GM18498 (cell line): ENCODE measurements around the gene SLC35G3.
"Not testable (repeated sequence)": the region's sequence is repeated elsewhere in the genome, so short reads cannot be mapped to it uniquely, and the experiment has no call there.

ENCODE experiments used
- ATAC-seq: cut with Tn5 transposase; IDR thresholded peaks from one replicate; pipeline ENCODE4 v1.9.1; 2021; ENCODE audit warnings: mild to moderate bottlenecking, moderate library complexity; ENCODE audit not compliant: unreplicated experiment

The SLC35G3 gene

GRCh38 chr17:35167046-35167445, 27.1 kb downstream of the SLC35G3 start:
- no peak for ATAC-seq

- no peak for ATAC-seq
Observed at GRCh38 chr17:35166526-35166925, 27.7 kb downstream of the SLC35G3 start.

GRCh38 chr17:35164716-35165115, 29.5 kb downstream of the SLC35G3 start:
- no peak for ATAC-seq

DNA sequence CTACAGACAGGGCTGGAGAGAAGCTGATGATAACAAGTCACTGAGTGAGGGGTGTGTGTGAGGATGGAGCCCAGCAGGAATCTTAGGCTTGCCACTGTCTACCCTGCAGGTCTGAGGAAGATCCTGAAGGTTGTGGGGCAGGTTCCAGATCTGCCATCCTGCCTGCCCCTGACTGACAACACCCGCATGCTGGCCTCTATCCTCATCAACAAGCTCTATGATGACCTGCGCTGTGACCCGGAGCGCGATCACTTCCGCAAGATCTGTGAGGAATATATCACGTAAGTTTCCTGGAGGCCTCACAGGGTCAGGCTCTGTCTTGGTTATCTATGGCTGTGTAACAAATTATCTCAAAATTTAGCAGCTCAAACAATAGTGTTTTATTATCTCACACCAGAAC, 30.3 kb downstream of the SLC35G3 start:
- ATAC-seq = no peak

- ATAC-seq = no peak
Observed at GRCh38 chr17:35162755-35163154, 31.4 kb downstream of the SLC35G3 start.

GRCh38 chr17:35161281-35161761, 32.9 kb downstream of the SLC35G3 start:
- no peak for ATAC-seq

GRCh38 chr17:35160354-35161201, 33.6 kb downstream of the SLC35G3 start:
- ATAC-seq = no peak

GRCh38 chr17:35159940-35160339, 34.3 kb downstream of the SLC35G3 start:
- no peak for ATAC-seq

DNA sequence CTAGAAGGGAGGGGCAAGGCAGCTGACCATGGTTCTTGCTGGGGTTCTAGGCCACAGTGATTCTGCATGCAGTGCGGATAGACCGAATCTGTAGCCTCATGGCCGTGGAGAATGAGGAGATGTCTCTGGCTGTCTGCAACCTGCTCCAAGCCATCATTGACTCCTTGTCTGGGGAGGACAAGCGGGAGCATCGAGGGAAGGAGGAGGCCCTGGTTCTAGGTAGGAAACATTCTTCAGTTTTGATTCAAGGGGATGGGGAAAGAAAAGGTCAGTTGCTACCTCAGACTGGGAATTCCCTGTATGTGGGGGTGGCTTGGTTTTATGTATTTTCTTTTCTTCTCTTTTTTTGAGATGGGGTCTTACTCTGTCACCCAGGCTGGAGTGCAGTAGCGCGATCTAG, 38.9 kb downstream of the SLC35G3 start:
- no peak for ATAC-seq

- no peak for ATAC-seq
Observed at GRCh38 chr17:35154196-35155165, 39.7 kb downstream of the SLC35G3 start.

DNA sequence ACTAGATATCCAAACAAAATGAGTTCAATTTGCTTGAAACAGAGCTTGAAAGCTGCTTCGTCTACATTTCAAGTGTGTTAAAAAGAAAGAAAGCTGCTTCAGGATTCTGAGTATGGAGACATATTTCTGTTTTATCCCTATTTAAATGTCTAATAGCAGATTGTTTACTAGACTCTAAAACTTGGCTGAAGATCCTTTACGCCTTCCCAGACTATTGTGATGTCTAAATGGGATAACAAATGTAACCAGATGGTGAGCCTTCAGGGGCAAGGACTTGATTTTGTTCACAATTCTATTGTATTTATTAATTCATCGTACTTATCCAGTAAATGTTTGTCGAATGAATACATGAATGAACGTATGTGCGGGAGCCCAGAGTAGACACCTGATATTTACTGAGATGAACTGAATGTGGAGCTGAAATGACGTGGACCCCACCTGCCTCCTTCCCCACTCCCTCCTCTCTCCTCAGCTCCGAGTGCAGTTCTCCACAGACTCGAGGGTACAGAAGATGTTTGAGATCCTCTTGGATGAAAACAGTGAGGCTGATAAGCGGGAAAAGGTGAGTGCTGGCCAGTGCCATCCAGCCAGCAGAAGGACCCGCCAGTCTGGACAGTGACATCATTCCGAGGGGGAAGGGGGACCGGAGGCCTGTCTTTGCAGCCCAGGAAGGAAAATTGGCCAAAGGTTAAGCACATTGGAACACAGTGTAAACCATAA, 41.6 kb downstream of the SLC35G3 start:
- ATAC-seq = no peak

DNA sequence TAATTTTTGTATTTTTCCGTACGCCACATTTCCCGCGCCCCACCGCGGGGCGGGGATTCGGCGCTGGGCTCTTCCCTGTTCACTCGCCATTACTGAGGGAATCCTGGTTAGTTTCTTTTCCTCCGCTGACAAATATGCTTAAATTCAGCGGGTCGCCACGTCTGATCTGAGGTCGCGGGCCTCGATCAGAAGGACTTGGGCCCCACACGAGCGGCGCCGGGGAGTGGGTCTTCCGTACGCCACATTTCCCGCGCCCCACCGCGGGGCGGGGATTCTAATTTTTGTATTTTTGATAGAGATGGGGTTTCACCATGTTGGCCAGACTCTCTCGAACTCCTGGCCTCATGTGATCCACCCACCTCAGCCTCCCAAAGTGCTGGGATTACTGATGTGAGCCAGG, 43.1 kb downstream of the SLC35G3 start:
- not testable (repeated sequence) for ATAC-seq

GRCh38 chr17:35149941-35150340, 44.3 kb downstream of the SLC35G3 start:
- ATAC-seq = no peak

- no peak for ATAC-seq
Observed at GRCh38 chr17:35148144-35148543, 46.0 kb downstream of the SLC35G3 start.

DNA sequence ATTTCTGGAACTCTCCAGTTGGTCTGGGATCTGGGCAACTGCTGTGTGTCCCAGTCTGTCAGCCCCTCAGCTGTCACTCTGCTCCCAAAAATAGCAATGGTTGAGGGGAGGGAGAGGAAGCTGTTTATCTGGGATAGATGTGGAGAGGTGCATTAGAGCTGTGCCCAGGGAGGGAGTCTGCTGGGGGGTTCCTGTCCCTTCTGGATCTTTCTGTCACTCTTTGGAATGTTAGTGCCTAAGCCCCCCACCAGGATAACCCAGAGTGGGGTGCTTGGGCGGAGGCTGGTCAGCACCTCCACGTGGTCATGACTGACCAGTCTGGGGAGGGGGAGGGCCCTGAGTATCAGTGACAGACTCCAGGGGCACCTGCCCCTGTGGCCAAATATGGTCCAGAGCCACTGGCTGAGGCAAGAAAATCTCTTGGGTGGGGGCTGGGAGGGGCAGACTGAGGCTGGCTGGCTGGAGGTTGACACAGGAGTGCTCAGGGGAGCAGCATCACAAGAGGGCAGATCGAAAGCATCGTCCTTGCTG, 46.8 kb downstream of the SLC35G3 start, which contains the start of gene UNC45B:
UNC45B (plus strand) TSS at position 443 of the 531 bp plus-strand sequence. CDS start 447 bp downstream, outside the sequence.
- no peak for ATAC-seq

DNA sequence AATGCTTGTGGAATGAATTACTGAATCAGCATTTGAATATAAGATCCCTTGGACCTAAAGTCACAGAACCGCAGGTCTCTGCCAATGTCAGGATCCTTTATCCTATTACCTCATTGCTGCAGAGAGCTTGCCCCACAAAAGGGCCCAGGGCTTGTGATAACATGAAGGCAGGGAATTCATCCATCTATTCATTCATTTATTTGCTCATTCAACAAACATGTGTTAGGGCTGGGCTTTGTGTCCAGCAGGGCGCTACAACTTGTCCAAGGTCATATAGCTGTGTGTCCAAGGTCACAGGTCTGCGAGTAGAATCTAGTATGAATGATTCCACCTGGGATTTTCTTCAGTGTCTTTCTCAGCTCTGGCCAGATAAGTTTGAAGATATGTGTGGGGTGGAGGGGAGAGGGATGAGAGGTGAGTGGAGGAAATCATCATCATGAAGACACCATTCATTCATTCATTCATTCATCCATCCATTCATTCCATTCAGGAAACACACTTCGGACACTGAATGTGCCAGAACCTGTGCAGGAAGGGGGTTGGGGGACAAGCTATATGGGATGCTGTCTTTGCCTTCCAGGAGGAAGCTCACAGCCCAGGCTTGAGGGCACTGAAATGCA, 47.9 kb downstream of the SLC35G3 start:
- no peak for ATAC-seq

DNA sequence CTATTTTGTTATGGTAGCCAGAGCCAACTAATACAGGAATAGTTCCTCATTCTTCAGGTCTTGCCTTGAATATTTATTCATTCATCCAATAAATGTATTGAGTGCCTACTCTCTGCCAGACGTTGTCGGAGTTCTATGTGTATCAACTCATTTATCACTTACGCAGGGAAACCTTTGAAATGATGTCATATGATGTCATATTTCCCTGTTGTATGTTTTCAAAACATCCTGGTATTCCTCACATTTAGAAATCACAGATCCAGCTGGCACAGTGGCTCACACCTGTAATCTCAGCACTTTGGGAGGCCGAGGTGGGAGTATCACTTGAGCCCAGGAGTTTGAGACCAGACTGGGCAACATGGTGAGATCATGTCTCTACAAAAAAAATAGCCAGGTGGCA, 49.4 kb downstream of the SLC35G3 start:
- ATAC-seq = no peak
